MM.1S (cell line): Measurements from ENCODE around the gene CEP72.

Source experiments
- EZH2 ChIP-seq: fragments of 300-600 bp; sonication (generic); optimal IDR thresholded peaks from 2 replicates; pipeline ENCODE3; 2017; ENCODE audit warnings: low read depth, mild to moderate bottlenecking, antibody characterized with exemption, low read length, mixed read lengths
- TF ChIP-seq, protein P1 (sequence below): fragments of 300-600 bp; sonication (generic); IDR thresholded peaks from 2 replicates; pipeline ENCODE4 v1.5.1; 2016; ENCODE audit warnings: antibody characterized with exemption, low read length, mixed read lengths

DNA sequence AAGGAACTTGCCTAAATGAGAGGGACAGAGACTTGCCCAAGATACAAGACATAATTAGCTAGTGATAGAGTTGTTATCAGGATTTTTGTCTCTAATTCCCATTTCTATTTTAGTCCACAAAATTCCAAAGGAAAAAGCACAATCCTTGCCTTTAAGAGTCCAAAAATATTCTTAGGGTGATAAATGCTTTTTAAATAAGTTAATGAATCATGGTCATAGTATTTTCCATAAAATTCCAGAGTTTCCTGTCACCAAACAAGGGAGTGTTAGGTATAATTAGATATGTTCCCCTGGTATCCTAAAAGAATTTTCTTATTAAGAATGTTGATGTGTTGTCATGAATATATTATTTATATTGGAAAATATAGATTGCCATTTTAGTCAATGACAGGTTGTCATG, 21.8 kb upstream of the CEP72 start:
- TF ChIP-seq, protein P1, sequence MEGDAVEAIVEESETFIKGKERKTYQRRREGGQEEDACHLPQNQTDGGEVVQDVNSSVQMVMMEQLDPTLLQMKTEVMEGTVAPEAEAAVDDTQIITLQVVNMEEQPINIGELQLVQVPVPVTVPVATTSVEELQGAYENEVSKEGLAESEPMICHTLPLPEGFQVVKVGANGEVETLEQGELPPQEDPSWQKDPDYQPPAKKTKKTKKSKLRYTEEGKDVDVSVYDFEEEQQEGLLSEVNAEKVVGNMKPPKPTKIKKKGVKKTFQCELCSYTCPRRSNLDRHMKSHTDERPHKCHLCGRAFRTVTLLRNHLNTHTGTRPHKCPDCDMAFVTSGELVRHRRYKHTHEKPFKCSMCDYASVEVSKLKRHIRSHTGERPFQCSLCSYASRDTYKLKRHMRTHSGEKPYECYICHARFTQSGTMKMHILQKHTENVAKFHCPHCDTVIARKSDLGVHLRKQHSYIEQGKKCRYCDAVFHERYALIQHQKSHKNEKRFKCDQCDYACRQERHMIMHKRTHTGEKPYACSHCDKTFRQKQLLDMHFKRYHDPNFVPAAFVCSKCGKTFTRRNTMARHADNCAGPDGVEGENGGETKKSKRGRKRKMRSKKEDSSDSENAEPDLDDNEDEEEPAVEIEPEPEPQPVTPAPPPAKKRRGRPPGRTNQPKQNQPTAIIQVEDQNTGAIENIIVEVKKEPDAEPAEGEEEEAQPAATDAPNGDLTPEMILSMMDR: no peak
- no peak for TF ChIP-seq EZH2
